Keratinocyte (primary cell): ENCODE results near the gene TNFRSF11A.

Source experiments
- CTCF ChIP-seq, 3 experiments: IDR thresholded peaks in 1 of 3; conservative IDR thresholded peaks in 1 of 3; optimal IDR thresholded peaks in 1 of 3; 2 replicates in 2 of 3; 3 replicates in 1 of 3; pipeline versions ENCODE3 to v1.5.1; 2011; ENCODE audit warnings: low read length in 3 of 3, mild to moderate bottlenecking in 3 of 3, moderate library complexity in 2 of 3, control low read depth in 1 of 3, inconsistent platforms in 1 of 3; ENCODE audit not compliant: insufficient read depth in 2 of 3; ENCODE audit errors: extremely low read depth in 1 of 3
- EZH2 ChIP-seq: IDR thresholded peaks from one replicate; pipeline ENCODE4 v1.6.1; 2012; ENCODE audit warnings: inconsistent platforms, mild to moderate bottlenecking, low read length, moderate library complexity

- TF ChIP-seq CTCF (optimal IDR thresholded peaks at IDR 0.05 in 1 of 3, IDR thresholded peaks at IDR 0.05 in 1 of 3, conservative IDR thresholded peaks at IDR 0.05 in 1 of 3; ENCODE audit: extremely low read depth in 1 of 3, insufficient read depth in 2 of 3, low read length in 3 of 3): no peak
- TF ChIP-seq EZH2: no peak
These were observed 95.0 kb downstream of the TNFRSF11A start for GRCh38 chr18:62420151-62420512.
